ENCODE measurements around the gene ACAD8. TPM values are rescaled to one million over a fixed set of nuclear protein-coding genes. Genes with fewer than 3 reads are reported as not detected.
"Not testable (repeated sequence)": the region's sequence is repeated elsewhere in the genome, so short reads cannot be mapped to it uniquely, and the experiment has no call there.

ACAD8 gene
- total and polyA plus RNA-seq, 10 donors = 15.7 to 37.5 (median 27.2) TPM

DNA sequence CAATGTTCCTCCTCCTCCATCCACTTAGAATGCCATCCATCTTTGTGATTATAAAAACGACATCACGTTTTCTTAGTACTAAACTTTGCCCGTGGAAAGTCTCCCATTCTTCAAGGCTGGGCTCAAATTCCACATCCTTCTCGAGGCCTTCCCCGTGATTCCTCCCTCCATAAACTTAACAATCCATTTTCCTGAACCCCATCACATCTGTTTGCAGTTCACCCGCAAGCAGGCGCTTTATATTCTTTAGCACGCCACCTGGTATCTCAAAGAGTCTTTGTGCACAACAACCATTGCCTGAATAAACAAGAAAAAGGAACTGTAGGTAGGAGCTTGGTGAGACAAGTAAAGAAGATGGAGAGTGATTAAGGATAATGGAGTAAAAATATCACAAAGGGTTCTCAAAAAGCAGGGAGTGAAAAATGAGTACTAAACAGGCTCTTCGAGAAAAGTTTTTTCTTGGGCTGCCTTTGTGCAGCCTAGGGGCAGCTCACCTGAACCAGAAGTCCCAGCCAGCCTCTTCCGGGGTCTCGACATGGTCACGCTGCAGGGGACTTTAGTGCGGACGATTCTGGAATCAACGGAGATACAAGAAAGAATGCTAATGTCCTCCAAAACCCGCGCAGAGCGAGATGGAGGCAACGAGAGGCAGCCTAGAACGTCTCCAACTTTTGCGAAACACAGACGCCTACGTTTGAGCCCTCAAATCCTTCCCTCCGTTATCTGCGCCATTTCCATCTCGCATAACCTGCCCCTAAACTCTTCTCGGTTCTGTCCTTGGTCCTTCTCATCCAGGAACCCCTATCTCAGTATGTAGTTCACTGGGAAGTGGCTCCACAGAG is 801 bp upstream of the ACAD8 start:
- 5 to 9% (median 7%) methylated on average over 27 of the region's 27 CpGs for WGBS, 5 donors
- intact Hi-C loops (cut with DNase I; ENCODE audit: low total_unique reads) = loop anchor here (10.0 kb wide), 1 partner anchor 48 kb away; no protein-coding TSS in a partner anchor
- peak; percentile 82 for DNase-seq
- Histone ChIP-seq H3K27ac (peak overlapping the region in 7 of 8 donors; percentile 47 to 88 (median 80)), H3K36me3 (peaks cover 2 to 51% (median 38%) of the 10 kb centered on the region in 6 donors), H3K27me3 (replicated peaks in 1 of 7) (no peaks in the 10 kb centered on the region), H3K4me3 (peak overlapping the region; percentile 68 to 96 (median 88)), H3K9me3 (no peaks in the 10 kb centered on the region), H3K4me1 (peaks cover 10 to 70% (median 36%) of the 10 kb centered on the region in 6 donors)
- TF ChIP-seq POLR2A (IDR thresholded peaks at IDR 0.05) (no peak), POLR2AphosphoS5 (IDR thresholded peaks at IDR 0.05) (no peak)
- TF ChIP-seq, protein P1, sequence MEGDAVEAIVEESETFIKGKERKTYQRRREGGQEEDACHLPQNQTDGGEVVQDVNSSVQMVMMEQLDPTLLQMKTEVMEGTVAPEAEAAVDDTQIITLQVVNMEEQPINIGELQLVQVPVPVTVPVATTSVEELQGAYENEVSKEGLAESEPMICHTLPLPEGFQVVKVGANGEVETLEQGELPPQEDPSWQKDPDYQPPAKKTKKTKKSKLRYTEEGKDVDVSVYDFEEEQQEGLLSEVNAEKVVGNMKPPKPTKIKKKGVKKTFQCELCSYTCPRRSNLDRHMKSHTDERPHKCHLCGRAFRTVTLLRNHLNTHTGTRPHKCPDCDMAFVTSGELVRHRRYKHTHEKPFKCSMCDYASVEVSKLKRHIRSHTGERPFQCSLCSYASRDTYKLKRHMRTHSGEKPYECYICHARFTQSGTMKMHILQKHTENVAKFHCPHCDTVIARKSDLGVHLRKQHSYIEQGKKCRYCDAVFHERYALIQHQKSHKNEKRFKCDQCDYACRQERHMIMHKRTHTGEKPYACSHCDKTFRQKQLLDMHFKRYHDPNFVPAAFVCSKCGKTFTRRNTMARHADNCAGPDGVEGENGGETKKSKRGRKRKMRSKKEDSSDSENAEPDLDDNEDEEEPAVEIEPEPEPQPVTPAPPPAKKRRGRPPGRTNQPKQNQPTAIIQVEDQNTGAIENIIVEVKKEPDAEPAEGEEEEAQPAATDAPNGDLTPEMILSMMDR (IDR thresholded peaks at IDR 0.05 in 8 of 11, conservative IDR thresholded peaks at IDR 0.05 in 3 of 11) = no peak

DNA sequence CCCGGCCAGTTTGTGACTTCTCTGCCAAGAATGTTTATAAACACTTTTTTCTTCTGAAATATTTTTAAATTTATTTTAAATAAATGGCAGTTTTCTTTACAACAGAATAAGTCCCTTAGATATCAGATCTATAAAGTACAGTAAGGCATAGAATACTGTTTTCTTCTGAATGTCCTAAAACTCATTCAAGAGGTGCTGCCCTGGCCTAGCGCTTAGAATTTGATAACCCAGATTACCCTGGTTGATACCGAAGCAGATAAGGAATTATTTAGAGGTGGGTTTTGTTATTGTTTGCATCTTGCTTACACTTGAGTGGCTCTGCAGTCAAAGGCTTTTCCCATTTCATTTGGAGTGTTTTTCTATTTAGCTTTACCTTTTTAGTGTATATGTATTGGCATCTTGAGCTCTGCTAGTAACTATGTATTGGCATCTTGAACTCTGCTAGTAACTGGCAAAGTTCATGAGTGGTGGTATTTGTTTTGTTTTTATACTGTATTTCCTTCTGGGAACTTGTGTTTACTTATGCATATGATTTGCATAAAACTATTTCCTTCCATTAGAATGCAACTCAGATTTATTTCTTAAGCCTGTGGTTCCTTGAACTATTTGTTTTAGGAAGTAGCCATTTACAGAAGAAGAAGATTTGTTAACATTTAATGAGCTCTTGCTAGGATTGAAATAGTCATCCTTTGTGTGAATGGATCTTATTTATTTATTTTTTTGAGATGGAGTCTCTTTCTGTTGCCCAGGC is 1.2 kb downstream of the ACAD8 start:
- Histone ChIP-seq H3K4me1 (peaks cover 10 to 65% (median 36%) of the 10 kb centered on the region in 6 donors), H3K9me3 (no peaks in the 10 kb centered on the region), H3K36me3 (peaks cover 0 to 51% (median 35%) of the 10 kb centered on the region in 6 donors), H3K27me3 (replicated peaks in 1 of 7) (no peaks in the 10 kb centered on the region), H3K4me3 (peak overlapping the region in 7 of 8 donors; percentile 68 to 94 (median 87)), H3K27ac (no peak overlapping the region)
- no peak for TF ChIP-seq POLR2A (IDR thresholded peaks at IDR 0.05)
- TF ChIP-seq, protein P1 (IDR thresholded peaks at IDR 0.05 in 8 of 11, conservative IDR thresholded peaks at IDR 0.05 in 3 of 11) = no peak
- no peak for TF ChIP-seq POLR2AphosphoS5 (IDR thresholded peaks at IDR 0.05)
- intact Hi-C loops (cut with DNase I; ENCODE audit: low total_unique reads) = loop anchor here (10.0 kb wide), 1 partner anchor 50 kb away; no protein-coding TSS in a partner anchor
- DNase-seq = no peak
- 77 to 90% (median 85%) methylated on average over 3 of the region's 3 CpGs for WGBS, 5 donors

DNA sequence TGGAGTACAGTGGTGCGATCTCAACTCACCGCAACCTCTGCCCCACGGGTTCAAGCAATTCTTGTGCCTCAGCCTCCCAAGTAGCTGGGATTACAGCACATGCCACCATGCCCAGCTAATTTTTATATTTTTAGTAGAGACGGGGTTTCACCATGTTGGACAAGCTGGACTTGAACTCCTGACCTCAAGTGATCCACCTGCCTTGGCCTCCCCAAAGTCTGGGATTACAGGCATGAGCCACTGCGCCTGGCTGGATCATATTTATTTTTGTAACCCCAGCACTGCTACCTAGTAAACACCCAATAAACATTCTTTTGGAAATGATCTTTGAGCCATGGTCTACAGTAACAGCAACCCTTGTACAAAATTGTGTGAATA is 1.8 kb downstream of the ACAD8 start:
- H3K4me3 ChIP-seq; H3K27me3 ChIP-seq (replicated peaks in 1 of 7); H3K9me3 ChIP-seq; H3K27ac ChIP-seq; DNase-seq: not testable (repeated sequence)
- intact Hi-C loops (cut with DNase I; ENCODE audit: low total_unique reads) = loop anchor here (10.0 kb wide), 1 partner anchor 50 kb away; no protein-coding TSS in a partner anchor
- Histone ChIP-seq H3K4me1 (peaks cover 10 to 61% (median 34%) of the 10 kb centered on the region in 6 donors), H3K36me3 (peaks cover 0 to 51% (median 32%) of the 10 kb centered on the region in 6 donors)
- WGBS, 5 donors = 95 to 98% (median 96%) methylated on average over 5 of the region's 5 CpGs

DNA sequence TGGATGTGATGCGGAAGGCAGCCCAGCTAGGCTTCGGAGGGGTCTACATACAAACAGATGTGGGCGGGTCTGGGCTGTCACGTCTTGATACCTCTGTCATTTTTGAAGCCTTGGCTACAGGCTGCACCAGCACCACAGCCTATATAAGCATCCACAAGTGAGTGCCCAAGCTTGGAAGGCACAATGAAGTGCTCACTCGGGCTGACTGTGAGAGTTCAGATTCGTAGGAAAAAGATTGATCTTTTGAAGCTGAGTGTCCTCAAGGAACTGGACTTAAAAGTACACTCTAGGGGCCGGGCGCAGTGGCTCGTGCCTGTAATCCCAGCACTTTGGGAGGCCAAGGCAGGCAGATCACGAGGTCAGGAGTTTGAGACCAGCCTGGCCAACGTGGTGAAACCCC is 3.7 kb downstream of the ACAD8 start:
- intact Hi-C loops (cut with DNase I; ENCODE audit: low total_unique reads) = loop anchor here (10.0 kb wide), 1 partner anchor 52 kb away; no protein-coding TSS in a partner anchor

More for the DNA sequence above, 3.7 kb downstream of the ACAD8 start:
- 89 to 96% (median 93%) methylated on average over 11 of the region's 11 CpGs for WGBS, 5 donors
- H3K36me3 ChIP-seq = peaks cover 0 to 60% (median 45%) of the 10 kb centered on the region in 6 donors
- DNase-seq = no peak
- no peaks in the 10 kb centered on the region for H3K27me3 ChIP-seq (replicated peaks in 1 of 7)
- H3K27ac ChIP-seq = no peak overlapping the region
- H3K9me3 ChIP-seq = no peaks in the 10 kb centered on the region
- no peak overlapping the region for H3K4me3 ChIP-seq
- TF ChIP-seq POLR2A (IDR thresholded peaks at IDR 0.05) (no peak), POLR2AphosphoS5 (IDR thresholded peaks at IDR 0.05) (no peak)
- TF ChIP-seq, protein P1 (IDR thresholded peaks at IDR 0.05 in 8 of 11, conservative IDR thresholded peaks at IDR 0.05 in 3 of 11) = no peak
- peaks cover 6 to 48% (median 24%) of the 10 kb centered on the region in 6 donors for H3K4me1 ChIP-seq

All from spleen (tissue), 11 donors.